Prostate gland (tissue), 2 donors: ENCODE data around the gene MIGA1.

Source experiments
- POLR2AphosphoS5 ChIP-seq: sonication (generic); formaldehyde crosslinking; IDR thresholded peaks from one replicate; pipeline ENCODE4 v1.6.1; 2017; ENCODE audit warnings: antibody characterized with exemption
- TF ChIP-seq, protein P1 (sequence below), 4 experiments: fragments of 200-600 bp in 2 of 4; fragments of 450-650 bp in 2 of 4; sonication (generic) in 2 of 4; IDR thresholded peaks; 1 replicate in 3 of 4; 2 replicates in 1 of 4; pipeline ENCODE4 v1.5.1; 2016 to 2019; ENCODE audit warnings: antibody characterized with exemption in 4 of 4, mild to moderate bottlenecking in 2 of 4, moderate library complexity in 2 of 4

DNA sequence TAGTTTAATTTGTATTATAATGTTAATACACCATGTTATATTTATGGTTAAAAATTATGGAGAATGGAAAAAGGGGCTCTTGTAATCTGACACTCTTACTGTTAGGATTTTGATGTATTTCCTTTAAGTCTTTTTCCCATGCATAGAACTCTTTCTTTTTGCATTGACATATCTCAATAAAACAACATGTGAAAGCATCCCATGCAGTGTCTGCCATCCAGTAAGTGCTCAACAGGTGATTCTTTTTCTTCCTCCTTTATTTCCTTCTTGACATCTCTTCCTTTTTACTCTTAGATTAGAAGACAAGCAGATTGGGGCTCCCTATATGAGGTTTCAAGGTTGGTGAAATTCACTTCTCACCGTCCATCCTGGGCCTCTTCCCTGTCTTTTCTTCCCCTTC is 111.8 kb downstream of the MIGA1 start:
- TF ChIP-seq, protein P1, sequence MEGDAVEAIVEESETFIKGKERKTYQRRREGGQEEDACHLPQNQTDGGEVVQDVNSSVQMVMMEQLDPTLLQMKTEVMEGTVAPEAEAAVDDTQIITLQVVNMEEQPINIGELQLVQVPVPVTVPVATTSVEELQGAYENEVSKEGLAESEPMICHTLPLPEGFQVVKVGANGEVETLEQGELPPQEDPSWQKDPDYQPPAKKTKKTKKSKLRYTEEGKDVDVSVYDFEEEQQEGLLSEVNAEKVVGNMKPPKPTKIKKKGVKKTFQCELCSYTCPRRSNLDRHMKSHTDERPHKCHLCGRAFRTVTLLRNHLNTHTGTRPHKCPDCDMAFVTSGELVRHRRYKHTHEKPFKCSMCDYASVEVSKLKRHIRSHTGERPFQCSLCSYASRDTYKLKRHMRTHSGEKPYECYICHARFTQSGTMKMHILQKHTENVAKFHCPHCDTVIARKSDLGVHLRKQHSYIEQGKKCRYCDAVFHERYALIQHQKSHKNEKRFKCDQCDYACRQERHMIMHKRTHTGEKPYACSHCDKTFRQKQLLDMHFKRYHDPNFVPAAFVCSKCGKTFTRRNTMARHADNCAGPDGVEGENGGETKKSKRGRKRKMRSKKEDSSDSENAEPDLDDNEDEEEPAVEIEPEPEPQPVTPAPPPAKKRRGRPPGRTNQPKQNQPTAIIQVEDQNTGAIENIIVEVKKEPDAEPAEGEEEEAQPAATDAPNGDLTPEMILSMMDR (IDR thresholded peaks at IDR 0.05): no peak
- no peak for TF ChIP-seq POLR2AphosphoS5
